SK-N-SH treated with all-trans-retinoic acid at 6 μM for 48 hours (cell line): ENCODE data around the gene PDE7B.

ENCODE experiments used
- ATAC-seq: fragments of 200-7000 bp; cut with Tn5 transposase; 3 replicates; pipeline ENCODE4 v1.9.1; 2020; ENCODE audit warnings: mild to moderate bottlenecking, moderate library complexity
- ARNTL ChIP-seq: fragments of 450-650 bp; formaldehyde crosslinking; IDR thresholded peaks from 2 replicates; pipeline ENCODE4 v1.5.0; 2020; ENCODE audit warnings: low read depth, mild to moderate bottlenecking, moderate library complexity, borderline replicate concordance
- BACH2 ChIP-seq: fragments of 250-450 bp; sonication (Bioruptor Pico); IDR thresholded peaks from 2 replicates; pipeline ENCODE4 v1.9.0; 2021; ENCODE audit warnings: mild to moderate bottlenecking, borderline replicate concordance
- CREB5 ChIP-seq: fragments of 250-450 bp; sonication (Bioruptor Pico); IDR thresholded peaks from 2 replicates; pipeline ENCODE4 v1.5.1; 2020; ENCODE audit warnings: low read depth, mild to moderate bottlenecking, moderate library complexity
- CSDC2 ChIP-seq: fragments of 250-450 bp; sonication (Bioruptor Pico); IDR thresholded peaks from 2 replicates; pipeline ENCODE4 v1.5.0; 2020; ENCODE audit warnings: mild to moderate bottlenecking, moderate library complexity
- ESRRG ChIP-seq: fragments of 250-450 bp; sonication (Bioruptor Pico); IDR thresholded peaks from 2 replicates; pipeline ENCODE4 v1.6.1; 2021; ENCODE audit warnings: mild to moderate bottlenecking
- ISL1 ChIP-seq: fragments of 250-450 bp; sonication (Bioruptor Pico); IDR thresholded peaks from 2 replicates; pipeline ENCODE4 v2.1.2; 2022; ENCODE audit warnings: mild to moderate bottlenecking, moderate library complexity
- OSR1 ChIP-seq: fragments of 250-450 bp; sonication (Bioruptor Pico); IDR thresholded peaks from 2 replicates; pipeline ENCODE4 v1.8.0; 2022; ENCODE audit warnings: moderate library complexity, mild to moderate bottlenecking, inconsistent platforms
- PPARA ChIP-seq: fragments of 250-450 bp; sonication (Bioruptor Pico); IDR thresholded peaks from 2 replicates; pipeline ENCODE4 v1.5.0; 2020; ENCODE audit warnings: mild to moderate bottlenecking, borderline replicate concordance
- RARB ChIP-seq: fragments of 250-450 bp; sonication (Bioruptor Pico); IDR thresholded peaks from 2 replicates; pipeline ENCODE4 v1.8.0; 2021; ENCODE audit warnings: mild to moderate bottlenecking, moderate library complexity
- SNAI2 ChIP-seq: fragments of 250-450 bp; sonication (Bioruptor Pico); IDR thresholded peaks from 2 replicates; pipeline ENCODE4 v1.5.0; 2020; ENCODE audit warnings: mild to moderate bottlenecking, moderate library complexity
- TCF4 ChIP-seq: fragments of 250-450 bp; sonication (Bioruptor Pico); IDR thresholded peaks from 2 replicates; pipeline ENCODE4 v1.8.0; 2021; ENCODE audit warnings: mild to moderate bottlenecking, moderate library complexity, borderline replicate concordance
- TOX ChIP-seq: fragments of 250-450 bp; sonication (Bioruptor Pico); IDR thresholded peaks from 2 replicates; pipeline ENCODE4 v1.8.0; 2021; ENCODE audit warnings: mild to moderate bottlenecking, moderate library complexity, borderline replicate concordance
- ZC3H10 ChIP-seq: fragments of 250-450 bp; sonication (Bioruptor Pico); IDR thresholded peaks from 2 replicates; pipeline ENCODE4 v1.5.1; 2021; ENCODE audit warnings: mild to moderate bottlenecking, moderate library complexity
- ZFP3 ChIP-seq: fragments of 250-450 bp; sonication (Bioruptor Pico); IDR thresholded peaks from 2 replicates; pipeline ENCODE4 v1.5.0; 2020; ENCODE audit warnings: mild to moderate bottlenecking, moderate library complexity
- ZFP30 ChIP-seq: fragments of 450-650 bp; formaldehyde crosslinking; IDR thresholded peaks from 2 replicates; pipeline ENCODE4 v1.5.0; 2022; ENCODE audit warnings: mild to moderate bottlenecking, moderate library complexity
- ZNF565 ChIP-seq: fragments of 450-650 bp; formaldehyde crosslinking; conservative IDR thresholded peaks from 2 replicates; pipeline ENCODE4 v1.5.0; 2020; ENCODE audit warnings: low read depth, mild to moderate bottlenecking, moderate library complexity
- ZNF70 ChIP-seq: fragments of 450-650 bp; formaldehyde crosslinking; IDR thresholded peaks from 2 replicates; pipeline ENCODE4 v1.5.0; 2020; ENCODE audit warnings: mild to moderate bottlenecking, moderate library complexity
- ZNF8 ChIP-seq: fragments of 450-650 bp; formaldehyde crosslinking; IDR thresholded peaks from 2 replicates; pipeline ENCODE4 v1.5.0; 2020; ENCODE audit warnings: mild to moderate bottlenecking, moderate library complexity
- TF ChIP-seq, protein P1 (sequence below): fragments of 250-450 bp; sonication (Bioruptor Pico); IDR thresholded peaks from 2 replicates; pipeline ENCODE4 v1.8.0; 2021; ENCODE audit warnings: low read depth, mild to moderate bottlenecking, moderate library complexity, borderline replicate concordance
- TF ChIP-seq, protein P2 (sequence below): fragments of 250-450 bp; sonication (Bioruptor Pico); IDR thresholded peaks from 2 replicates; pipeline ENCODE4 v1.8.0; 2020; ENCODE audit warnings: mild to moderate bottlenecking, moderate library complexity, borderline replicate concordance
- TF ChIP-seq, protein P3 (sequence below): fragments of 250-450 bp; sonication (Bioruptor Pico); IDR thresholded peaks from 2 replicates; pipeline ENCODE4 v1.5.0; 2020; ENCODE audit warnings: mild to moderate bottlenecking, moderate library complexity

The PDE7B gene

DNA sequence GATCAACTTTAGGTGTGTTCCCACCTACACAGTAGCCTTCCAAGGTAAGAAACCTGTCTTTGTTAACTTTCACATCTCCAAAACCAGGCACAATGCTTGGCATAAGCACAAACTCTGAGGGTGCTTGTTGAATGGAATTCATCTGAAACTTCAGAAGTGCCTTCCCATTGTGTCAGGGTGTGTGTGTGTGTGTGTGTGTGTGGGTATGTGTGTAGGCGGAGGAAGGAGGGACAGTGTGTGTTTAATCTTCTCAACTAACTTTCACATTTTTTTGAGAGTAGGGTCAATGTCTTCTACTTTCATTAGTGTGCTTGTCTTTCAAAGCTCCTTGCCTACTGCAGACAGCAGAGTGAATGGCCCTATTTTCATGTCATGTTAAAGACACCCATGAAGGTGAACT is 45.6 kb downstream of the PDE7B start:
- ATAC-seq: no peak
- TF ChIP-seq ZFP3 (CRISPR knock-in tag): no peak
- TF ChIP-seq ZNF565 (CRISPR knock-in tag): no peak
- TF ChIP-seq, protein P1, sequence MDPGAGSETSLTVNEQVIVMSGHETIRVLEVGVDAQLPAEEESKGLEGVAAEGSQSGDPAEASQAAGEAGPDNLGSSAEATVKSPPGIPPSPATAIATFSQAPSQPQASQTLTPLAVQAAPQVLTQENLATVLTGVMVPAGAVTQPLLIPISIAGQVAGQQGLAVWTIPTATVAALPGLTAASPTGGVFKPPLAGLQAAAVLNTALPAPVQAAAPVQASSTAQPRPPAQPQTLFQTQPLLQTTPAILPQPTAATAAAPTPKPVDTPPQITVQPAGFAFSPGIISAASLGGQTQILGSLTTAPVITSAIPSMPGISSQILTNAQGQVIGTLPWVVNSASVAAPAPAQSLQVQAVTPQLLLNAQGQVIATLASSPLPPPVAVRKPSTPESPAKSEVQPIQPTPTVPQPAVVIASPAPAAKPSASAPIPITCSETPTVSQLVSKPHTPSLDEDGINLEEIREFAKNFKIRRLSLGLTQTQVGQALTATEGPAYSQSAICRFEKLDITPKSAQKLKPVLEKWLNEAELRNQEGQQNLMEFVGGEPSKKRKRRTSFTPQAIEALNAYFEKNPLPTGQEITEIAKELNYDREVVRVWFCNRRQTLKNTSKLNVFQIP (CRISPR knock-in tag): no peak
- TF ChIP-seq ZNF8 (CRISPR knock-in tag): no peak

DNA sequence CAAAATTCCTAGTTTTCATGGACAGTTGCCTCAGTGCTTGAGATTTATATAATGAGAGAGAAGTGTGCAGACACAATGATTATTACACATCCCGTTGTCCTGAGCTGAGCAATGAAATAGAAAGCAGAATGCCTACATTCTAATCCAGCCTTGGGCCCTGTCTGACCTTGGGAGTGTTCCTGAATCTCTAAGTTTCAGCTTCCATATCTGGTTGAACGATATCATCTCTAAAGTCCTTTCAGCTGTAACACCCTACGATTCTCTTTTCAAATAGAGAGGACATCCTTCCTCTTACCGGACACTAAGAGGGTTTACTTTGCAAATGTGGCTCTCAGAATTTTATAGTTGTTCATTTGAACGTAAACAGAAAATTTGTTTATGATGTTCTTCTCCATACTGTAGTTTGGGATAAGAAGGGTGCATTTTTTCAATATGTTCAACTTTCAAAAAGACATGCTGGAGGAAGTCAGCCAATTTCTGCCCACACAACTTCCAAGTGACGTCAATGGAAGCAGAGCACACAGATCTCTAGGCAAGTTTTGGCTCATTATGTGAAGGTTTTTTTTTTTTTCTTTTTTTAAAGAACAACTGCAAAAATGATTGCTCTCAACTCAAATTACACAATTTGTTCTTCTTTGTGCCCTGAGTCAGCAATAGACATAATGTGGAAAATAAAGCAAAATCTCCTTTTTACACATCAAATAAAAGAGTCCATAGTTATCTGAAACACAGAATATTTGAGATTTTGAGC is 50.4 kb downstream of the PDE7B start:
- ATAC-seq: no peak
- TF ChIP-seq, protein P2, sequence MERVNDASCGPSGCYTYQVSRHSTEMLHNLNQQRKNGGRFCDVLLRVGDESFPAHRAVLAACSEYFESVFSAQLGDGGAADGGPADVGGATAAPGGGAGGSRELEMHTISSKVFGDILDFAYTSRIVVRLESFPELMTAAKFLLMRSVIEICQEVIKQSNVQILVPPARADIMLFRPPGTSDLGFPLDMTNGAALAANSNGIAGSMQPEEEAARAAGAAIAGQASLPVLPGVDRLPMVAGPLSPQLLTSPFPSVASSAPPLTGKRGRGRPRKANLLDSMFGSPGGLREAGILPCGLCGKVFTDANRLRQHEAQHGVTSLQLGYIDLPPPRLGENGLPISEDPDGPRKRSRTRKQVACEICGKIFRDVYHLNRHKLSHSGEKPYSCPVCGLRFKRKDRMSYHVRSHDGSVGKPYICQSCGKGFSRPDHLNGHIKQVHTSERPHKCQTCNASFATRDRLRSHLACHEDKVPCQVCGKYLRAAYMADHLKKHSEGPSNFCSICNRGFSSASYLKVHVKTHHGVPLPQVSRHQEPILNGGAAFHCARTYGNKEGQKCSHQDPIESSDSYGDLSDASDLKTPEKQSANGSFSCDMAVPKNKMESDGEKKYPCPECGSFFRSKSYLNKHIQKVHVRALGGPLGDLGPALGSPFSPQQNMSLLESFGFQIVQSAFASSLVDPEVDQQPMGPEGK (CRISPR knock-in tag): no peak
- TF ChIP-seq SNAI2 (no peak), BACH2 (CRISPR knock-in tag) (no peak), RARB (CRISPR knock-in tag) (no peak), ZFP3 (CRISPR knock-in tag) (no peak), ZNF70 (CRISPR knock-in tag) (no peak), ARNTL (no peak), ZNF8 (CRISPR knock-in tag) (no peak), ZC3H10 (CRISPR knock-in tag) (no peak), CSDC2 (no peak), CREB5 (CRISPR knock-in tag) (no peak), OSR1 (CRISPR knock-in tag) (no peak), ZFP30 (CRISPR knock-in tag) (no peak), ISL1 (CRISPR knock-in tag) (no peak), ESRRG (no peak)
- TF ChIP-seq, protein P3, sequence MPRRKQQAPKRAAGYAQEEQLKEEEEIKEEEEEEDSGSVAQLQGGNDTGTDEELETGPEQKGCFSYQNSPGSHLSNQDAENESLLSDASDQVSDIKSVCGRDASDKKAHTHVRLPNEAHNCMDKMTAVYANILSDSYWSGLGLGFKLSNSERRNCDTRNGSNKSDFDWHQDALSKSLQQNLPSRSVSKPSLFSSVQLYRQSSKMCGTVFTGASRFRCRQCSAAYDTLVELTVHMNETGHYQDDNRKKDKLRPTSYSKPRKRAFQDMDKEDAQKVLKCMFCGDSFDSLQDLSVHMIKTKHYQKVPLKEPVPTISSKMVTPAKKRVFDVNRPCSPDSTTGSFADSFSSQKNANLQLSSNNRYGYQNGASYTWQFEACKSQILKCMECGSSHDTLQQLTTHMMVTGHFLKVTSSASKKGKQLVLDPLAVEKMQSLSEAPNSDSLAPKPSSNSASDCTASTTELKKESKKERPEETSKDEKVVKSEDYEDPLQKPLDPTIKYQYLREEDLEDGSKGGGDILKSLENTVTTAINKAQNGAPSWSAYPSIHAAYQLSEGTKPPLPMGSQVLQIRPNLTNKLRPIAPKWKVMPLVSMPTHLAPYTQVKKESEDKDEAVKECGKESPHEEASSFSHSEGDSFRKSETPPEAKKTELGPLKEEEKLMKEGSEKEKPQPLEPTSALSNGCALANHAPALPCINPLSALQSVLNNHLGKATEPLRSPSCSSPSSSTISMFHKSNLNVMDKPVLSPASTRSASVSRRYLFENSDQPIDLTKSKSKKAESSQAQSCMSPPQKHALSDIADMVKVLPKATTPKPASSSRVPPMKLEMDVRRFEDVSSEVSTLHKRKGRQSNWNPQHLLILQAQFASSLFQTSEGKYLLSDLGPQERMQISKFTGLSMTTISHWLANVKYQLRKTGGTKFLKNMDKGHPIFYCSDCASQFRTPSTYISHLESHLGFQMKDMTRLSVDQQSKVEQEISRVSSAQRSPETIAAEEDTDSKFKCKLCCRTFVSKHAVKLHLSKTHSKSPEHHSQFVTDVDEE (CRISPR knock-in tag): no peak

- ATAC-seq: no peak
- TF ChIP-seq ZFP3 (CRISPR knock-in tag) (no peak), TOX (no peak), BACH2 (CRISPR knock-in tag) (no peak), ISL1 (CRISPR knock-in tag) (no peak), ARNTL (no peak), OSR1 (CRISPR knock-in tag) (no peak), ZC3H10 (CRISPR knock-in tag) (no peak), CSDC2 (no peak), TCF4 (CRISPR knock-in tag) (no peak), CREB5 (CRISPR knock-in tag) (no peak), RARB (CRISPR knock-in tag) (no peak), ZNF8 (CRISPR knock-in tag) (no peak), PPARA (no peak), ZFP30 (CRISPR knock-in tag) (no peak)
- TF ChIP-seq, protein P2 (CRISPR knock-in tag): no peak
- TF ChIP-seq, all 23 proteins: peak for 0
These were observed 51.3 kb downstream of the PDE7B start for GRCh38 chr6:135902756-135903331.
